HG02870 (cell line): ENCODE measurements around the gene ATAD5.
"Not testable (repeated sequence)": the region's sequence is repeated elsewhere in the genome, so short reads cannot be mapped to it uniquely, and the experiment has no call there.

Experiments used
- ATAC-seq: cut with Tn5 transposase; IDR thresholded peaks from one replicate; pipeline ENCODE4 v1.9.1; 2021; ENCODE audit warnings: mild to moderate bottlenecking, moderate library complexity; ENCODE audit not compliant: unreplicated experiment

ATAD5 gene, protein sequence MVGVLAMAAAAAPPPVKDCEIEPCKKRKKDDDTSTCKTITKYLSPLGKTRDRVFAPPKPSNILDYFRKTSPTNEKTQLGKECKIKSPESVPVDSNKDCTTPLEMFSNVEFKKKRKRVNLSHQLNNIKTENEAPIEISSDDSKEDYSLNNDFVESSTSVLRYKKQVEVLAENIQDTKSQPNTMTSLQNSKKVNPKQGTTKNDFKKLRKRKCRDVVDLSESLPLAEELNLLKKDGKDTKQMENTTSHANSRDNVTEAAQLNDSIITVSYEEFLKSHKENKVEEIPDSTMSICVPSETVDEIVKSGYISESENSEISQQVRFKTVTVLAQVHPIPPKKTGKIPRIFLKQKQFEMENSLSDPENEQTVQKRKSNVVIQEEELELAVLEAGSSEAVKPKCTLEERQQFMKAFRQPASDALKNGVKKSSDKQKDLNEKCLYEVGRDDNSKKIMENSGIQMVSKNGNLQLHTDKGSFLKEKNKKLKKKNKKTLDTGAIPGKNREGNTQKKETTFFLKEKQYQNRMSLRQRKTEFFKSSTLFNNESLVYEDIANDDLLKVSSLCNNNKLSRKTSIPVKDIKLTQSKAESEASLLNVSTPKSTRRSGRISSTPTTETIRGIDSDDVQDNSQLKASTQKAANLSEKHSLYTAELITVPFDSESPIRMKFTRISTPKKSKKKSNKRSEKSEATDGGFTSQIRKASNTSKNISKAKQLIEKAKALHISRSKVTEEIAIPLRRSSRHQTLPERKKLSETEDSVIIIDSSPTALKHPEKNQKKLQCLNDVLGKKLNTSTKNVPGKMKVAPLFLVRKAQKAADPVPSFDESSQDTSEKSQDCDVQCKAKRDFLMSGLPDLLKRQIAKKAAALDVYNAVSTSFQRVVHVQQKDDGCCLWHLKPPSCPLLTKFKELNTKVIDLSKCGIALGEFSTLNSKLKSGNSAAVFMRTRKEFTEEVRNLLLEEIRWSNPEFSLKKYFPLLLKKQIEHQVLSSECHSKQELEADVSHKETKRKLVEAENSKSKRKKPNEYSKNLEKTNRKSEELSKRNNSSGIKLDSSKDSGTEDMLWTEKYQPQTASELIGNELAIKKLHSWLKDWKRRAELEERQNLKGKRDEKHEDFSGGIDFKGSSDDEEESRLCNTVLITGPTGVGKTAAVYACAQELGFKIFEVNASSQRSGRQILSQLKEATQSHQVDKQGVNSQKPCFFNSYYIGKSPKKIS (N-terminal part only)

DNA sequence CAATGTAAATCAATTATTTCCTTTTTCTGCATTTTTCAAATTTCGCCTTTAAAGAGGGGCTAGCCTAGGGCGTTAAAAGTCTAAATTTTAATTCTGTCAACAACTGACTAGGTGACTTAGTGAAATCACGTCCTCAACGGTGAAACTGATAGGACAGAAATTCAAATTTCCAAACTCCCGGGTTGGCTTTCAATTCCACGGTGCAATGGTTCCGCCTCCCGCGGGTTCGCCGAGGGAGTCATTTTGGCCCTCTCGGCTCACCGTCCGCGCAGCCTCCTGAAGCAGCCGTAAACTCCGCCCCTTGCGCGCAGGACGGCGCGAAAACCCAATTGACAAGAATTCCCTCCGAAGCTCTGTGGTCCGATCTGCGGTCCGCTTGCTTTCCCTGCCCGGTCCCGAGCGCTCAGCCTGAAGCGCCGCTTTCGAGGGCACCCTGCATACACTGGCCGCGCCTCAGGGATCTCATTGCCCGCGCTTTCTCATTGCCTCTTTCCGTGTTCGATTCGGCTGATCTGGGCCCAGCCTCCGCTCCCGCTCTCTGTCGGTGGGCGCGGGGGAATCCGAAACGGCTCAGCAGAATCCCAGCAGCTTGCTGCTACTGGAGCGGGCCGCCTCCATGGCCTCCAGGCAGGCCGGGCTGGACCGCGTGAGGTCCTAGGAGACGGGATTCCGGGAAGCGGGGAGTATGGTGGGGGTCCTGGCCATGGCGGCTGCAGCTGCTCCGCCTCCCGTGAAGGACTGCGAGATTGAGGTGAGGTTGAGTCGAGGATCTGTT, at the start of gene ATAD5:
Gene ATAD5, plus strand, starts transcription at position 304 of the 775 bp plus-strand sequence. Its CDS starts 382 bp downstream, at position 686.
- ATAC-seq = no peak

DNA sequence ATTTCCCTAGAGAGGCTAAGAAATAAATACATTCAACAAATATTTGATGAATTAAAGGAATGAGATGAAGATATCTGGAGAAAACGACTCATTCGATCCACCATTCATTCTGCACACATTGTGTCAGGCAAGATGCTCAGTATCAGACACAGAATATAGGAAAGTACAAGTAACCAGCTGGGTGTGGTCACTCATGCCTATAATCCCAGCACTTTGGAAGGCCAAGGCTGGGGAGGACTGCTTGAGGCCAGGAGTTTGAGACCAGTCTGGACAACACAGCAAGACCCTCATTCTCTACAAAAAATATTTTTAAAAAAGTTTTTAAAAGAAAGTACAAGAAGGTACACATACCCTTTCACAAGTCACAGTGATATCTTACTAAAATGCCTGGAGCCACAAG, 49.6 kb upstream of the ATAD5 start:
- ATAC-seq = no peak

DNA sequence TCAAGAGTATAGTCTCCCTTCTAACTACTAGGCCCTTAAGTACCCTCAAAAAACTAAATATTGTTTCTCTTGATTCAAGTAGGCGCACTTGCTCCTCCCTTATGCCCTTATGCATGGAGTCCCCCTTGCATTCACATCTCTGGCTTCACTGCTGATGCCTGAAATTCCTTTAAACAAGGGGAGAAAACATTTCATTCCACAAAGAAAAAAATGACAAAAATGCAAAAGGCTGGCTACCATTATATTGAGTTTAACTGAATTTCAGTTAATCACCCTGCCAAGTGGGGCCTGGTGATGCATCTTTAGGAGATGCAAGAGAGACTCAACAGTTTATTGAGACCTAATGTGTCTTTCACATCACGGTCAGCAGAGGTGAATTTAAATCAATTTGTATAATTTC, 42.8 kb upstream of the ATAD5 start:
- no peak for ATAC-seq

DNA sequence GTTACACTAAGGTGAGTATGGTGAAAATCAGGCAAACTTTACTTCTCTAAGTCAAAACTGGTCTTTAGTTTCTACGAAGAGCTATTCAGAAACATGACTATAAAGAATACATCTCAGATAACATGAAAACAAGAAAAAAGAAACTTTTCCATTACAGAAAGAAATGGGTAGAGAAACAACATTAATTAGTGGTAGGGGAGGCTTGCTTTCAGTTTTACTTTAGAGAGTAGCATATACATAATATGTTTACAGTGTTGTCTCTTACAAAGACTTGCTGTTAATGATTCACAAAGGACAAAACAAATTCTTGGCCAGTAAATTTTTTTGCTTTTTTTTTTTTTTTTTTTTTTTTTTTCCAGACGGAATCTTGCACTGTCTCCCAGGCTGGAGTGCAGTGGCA, 41.5 kb upstream of the ATAD5 start:
- ATAC-seq = no peak

DNA sequence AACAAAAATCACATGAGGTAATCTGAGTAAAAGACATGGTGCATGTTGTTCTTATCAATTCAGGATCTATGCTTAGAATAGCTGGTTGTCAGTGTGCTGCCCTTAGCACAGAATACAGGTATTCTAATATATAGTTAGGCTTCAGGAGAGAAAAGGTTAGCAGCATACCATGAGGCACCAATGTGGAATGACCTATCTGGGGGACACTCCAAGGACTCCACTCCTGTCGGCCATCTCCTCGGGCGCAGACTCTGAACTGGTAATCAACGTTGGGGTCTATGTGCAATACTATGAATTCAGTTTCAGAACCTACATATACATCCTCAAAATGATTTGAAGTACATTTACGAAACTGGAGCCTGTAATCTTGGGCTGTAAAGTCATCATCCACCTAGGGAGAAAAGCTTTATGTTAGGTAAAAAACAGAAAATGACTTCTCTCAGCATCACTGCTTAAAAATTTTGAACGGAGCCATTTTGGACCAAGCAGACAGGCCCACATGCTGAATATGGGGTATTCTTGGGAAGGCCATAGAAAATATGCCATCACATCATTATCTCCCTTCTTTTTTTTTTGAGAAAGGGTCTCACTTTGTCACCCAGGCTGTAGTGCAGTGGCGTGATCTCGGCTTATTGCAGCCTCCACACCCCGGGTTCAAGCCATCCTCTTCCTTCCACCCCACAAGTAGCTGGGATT, 38.3 kb upstream of the ATAD5 start:
- ATAC-seq = no peak

DNA sequence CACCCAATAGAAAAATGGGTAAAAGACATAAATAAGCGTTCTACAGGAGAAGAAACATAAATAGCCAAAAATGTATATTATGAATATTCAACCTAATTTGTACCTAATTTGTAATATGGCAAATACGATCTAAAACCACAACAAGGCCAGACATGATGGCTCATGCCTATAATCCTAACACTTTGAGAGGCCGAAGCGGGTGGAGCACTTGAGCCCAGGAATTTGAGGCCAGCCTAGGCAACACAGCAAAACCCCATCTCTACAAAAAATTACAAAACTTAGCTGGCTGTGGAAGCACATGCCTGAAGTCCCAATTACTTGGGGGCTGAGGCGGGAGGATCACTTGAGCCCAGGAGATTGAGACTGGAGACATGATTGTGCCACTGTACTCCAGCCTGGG, 37.4 kb upstream of the ATAD5 start:
- ATAC-seq = no peak

DNA sequence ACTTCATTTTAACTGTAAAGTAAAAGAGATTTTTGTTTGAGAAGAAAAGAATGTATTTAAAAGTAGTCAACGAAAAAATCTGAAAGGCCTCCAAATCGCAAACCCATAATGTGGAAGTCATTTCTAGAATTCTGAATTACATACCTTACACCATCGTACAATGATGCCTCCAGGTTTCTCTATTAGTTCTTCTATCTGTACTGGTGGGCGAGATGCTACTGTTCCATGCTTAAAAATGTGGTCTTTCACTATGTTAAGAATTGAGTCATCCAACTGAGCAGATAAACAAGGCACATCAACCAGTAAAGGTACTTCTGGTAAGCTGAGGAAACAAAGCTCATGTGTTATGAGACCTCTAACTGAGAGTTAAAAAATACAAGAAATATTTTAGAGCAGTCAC, 35.8 kb upstream of the ATAD5 start:
- no peak for ATAC-seq

DNA sequence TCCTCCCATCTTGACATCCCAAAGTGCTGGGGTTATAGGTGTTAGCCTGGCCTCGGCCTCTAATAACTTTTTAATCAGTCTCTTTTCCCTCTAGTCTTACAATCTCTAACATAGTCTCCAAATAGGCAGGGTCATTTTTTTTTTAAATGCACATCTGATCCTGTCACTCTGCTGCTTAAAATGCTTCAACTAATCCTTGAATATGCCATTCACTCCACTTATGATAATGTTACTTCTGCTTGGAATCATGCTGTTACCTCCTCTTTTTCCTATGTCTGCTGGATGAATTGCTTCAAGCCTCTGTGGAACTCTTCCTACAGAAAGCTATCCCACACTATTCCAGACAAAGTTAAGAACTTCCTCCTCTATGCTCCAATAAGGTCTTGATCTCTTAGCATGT, 30.1 kb upstream of the ATAD5 start:
- no peak for ATAC-seq

DNA sequence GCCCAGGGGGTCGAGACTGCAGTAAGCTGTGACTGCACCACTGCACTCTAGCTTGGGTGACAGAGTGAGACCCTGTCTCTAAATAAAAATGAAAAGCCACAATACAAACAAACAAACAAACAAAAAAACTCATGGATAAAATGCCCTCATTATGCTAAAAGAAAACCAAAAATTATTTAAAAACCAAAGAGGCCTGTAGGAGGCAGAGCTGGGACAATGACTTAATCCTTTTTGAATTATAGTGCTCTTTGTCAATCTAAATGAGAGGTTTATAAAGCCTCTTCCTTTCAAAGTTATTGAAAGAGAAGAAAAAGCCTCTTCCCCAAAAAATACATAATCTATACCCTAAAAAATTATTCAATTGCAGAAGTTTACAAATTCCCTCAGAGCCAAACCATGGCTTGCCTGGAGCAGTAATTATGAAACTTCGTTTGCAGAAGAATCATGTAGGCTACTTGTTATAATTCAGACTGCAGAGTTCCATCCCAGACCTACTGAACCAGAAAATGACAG, 25.8 kb upstream of the ATAD5 start:
- no peak for ATAC-seq

DNA sequence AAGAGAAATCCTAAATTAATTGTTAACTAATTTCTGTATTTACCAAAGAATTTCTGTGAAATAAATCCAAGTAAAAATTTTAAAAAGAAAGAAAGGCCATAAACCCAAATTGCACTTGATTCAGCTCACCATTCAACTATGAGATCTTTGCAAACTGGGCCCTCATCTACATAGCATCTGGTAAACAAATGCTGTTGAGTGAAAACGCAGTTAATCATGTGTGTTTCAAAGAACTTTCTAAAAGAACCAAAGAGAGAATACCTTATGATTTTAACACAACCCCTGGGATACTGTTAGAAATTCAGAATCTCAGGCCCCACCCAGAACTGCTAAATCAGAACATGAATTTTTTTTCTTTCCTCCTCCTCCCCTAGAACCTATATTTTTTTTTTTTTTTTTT, 23.9 kb upstream of the ATAD5 start:
- ATAC-seq = no peak

DNA sequence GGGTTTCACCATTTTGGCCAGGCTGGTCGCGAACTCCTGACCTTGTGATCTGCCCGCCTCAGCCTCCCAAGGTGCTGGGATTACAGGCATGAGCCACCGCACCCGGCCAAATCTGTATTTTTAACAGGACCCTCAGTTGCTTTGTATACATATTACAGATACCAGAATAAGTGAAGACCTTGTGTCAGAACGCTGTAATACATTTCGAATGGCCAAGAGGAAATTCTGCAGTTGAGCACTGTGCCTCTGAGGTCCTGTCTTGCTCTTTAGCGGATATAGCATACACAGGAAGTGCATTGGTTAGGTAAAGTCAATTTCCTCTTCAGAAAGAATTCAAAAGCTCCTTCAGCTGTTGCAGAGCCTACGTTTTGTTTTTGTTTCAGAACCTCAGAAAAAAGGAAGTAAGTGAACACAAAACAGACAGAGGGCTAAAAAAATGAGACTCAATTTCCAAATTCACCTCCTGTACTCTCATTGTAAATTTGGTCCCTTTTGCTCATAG, 22.9 kb upstream of the ATAD5 start:
- peak; percentile 82 for ATAC-seq

DNA sequence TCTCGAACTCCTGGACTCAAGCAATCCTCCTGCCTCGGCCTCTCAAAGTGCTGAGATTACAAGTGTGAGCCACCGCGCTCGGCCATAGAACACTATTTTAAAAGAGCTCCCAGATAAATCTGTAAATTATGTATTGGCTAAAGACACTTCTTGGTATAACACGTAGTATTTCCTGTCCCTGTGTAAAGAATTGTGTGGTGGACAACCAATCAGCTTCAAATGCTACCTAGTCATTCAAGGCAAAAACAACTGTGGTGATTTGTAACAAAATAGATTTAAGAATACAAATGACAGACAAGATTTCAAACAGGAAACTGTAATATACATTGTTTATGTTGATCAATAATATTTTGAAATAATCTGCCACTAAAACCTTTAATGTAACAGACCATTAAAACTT, 21.9 kb upstream of the ATAD5 start:
- ATAC-seq = no peak

DNA sequence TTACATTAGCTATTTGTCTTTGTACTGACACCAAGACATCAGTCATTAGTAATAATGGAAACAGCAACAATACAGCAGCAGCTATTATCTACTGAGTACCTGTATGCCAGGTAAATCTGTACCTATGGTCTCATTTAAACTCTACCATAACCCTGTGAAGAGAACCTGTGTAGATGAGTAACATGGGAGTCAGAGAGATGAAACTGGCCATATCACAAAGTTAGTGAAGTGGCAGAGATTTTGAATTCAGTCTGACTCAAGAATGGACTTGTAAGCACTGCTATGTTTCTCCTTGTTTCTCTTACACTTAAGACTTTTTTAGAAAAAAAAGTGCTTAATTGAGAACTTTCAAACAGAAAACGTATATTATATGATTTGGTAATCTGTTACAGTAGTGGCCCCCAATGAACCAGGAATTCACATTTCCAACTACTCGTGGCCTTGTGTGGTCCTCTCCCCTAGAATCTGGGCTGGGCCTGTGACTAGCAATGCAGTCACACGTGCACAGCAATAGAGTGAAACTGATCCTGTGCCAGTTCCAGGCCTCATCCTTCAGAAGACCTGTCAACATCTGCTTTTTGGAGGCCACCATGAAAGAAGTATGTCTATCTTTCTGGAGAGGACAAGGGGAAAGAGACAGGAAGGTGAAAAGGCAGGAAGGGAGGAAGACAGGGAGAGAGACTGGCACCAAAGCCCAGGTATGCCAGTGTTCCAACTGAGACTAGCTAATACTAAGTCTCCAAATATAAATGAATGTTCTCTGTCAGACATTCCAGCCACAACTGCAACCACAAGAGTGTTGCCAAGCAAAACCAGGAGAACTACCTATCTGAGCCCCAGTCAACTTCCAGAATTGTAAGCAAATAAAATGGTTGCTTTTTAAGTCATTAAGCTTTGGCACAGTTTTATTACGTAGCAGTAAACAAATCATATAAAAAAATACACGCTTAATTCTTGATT, 19.3 kb upstream of the ATAD5 start:
- ATAC-seq = no peak

DNA sequence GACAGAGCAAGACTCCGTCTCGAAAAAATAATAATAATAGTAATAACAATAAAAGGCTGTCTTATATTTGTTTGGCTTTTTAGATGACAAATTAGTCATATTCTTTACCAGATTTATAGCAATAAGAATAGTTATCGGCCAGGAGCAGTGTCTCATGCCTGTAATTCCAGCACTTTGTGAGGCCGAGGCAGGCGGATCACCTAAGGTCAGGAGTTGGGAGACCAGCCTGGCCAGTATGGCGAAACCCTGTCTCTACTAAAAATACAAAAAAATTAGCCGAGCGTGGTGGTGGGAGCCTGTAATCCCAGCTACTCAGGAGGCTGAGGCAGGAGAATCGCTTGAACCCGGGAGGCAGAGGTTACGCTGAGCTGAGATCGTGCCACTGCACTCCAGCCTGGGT, 17.5 kb upstream of the ATAD5 start:
- not testable (repeated sequence) for ATAC-seq

DNA sequence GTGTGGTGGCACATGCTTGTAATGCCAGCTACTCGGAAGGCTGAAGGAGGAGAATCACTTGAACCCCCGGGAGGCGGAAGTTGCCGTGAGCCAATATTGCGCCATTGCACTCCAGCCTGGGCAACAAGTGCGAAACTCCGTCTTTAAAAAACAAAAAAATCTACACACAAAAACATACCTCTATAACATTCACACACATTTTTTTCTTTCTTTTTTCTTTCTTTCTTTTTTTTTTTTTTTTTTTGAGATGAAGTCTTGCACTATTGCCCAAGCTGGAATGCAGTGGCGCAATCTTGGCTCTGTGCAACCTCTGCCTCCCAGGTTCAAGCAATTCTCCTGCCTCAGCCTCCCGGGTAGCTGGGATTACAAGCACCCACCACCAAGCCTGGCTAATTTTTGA, 16.9 kb upstream of the ATAD5 start:
- ATAC-seq = not testable (repeated sequence)

DNA sequence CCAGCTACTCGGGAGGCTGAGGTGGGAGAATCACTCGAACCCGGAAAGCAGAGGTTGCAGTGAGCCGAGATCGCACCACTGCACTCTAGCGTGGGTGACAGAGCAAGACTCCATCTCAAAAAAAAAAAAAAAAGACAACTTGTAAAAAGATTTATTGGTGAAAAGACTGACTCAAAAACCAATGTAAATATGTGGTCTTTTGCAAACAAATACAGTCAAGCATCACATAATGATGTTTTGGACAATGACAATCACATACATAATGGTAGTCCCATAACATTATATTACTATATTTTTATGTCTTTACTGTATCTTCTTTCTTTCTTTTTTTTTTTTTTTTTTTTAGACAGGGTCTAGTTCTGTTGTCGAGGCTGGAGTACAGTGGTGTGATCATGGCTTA, 15.6 kb upstream of the ATAD5 start:
- no peak for ATAC-seq

DNA sequence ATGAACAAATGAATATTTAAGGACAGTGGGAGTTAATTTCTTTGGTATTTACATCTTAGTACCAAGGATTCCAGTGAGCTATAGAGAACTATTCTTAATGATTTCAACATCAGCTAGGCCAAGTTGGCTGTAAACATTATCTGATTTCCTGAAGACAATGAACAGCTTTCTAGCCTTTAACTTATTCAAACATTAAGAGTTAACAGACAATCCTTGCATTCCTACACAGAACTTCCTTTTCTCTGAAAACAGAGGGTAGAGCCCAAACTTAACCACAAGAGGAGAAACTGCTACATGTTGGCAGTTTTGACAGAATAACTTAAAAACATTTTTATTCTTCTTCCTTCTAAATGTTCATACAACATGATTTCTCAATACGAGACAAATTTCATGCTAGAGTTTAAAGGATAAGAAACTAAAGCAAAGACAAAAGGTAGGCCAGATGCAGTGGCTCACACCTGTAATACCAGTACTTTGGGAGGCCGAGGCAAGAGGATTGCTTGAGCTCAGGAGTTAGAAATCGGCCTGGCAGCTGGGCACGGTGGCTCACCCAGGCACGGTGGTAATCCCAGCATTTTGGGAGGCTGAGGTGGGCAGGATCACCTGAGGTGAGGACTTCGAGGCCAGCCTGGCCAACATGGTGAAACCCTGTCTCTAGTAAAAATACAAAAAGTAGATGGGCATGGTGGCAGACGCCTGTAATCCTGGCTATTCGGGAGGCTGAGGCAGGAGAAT, 11.6 kb upstream of the ATAD5 start:
- no peak for ATAC-seq
